ENCODE measurements around the gene KCNAB3.

The KCNAB3 gene

DNA sequence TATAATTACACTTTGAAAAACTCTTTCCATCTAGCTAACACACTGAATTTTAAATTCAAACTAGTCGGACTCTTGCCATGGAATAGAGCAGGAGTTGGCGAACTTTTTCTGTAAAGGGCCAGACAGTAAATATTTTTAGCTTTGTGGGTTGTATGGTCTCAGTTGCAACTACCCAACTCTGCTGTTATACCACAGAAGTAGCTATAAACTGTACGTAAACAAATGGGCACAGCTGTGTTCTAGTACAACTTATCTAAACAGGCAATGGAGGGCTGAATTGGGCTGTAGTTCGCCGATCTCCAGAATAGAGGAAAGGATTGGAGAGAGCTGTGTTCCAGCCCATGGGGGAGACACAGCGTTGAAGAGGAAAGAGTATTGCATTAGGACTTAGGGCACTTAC, 11.1 kb upstream of the KCNAB3 start:
- no peak for DNase-seq (ENCODE audit: low read depth in 2 of 2)

- no peak for DNase-seq (ENCODE audit: low read depth in 2 of 2)
Measured at GRCh38 chr17:7940034-7940433, 10.4 kb upstream of the KCNAB3 start.

GRCh38 chr17:7935859-7936258, 6.2 kb upstream of the KCNAB3 start:
- no peak for DNase-seq (ENCODE audit: low read depth in 2 of 2)

- DNase-seq (ENCODE audit: low read depth in 2 of 2) = no peak
Measured at GRCh38 chr17:7932949-7933348, 3.3 kb upstream of the KCNAB3 start.

GRCh38 chr17:7932483-7932891, 2.8 kb upstream of the KCNAB3 start:
- DNase-seq (ENCODE audit: low read depth in 2 of 2) = no peak

- peak; percentile 98 to 99 for DNase-seq (ENCODE audit: low read depth in 2 of 2)
Measured at GRCh38 chr17:7931709-7932482, 2.2 kb upstream of the KCNAB3 start, which contains the start of the genes CNTROB and TRAPPC1. Gene CNTROB, plus strand, starts transcription at chr17:7932206. Its CDS starts 874 bp downstream, at chr17:7933080. Gene TRAPPC1, minus strand, starts transcription at chr17:7931946. Its CDS starts 117 bp downstream, at chr17:7931829.

- DNase-seq (ENCODE audit: low read depth in 2 of 2) = no peak
Measured at GRCh38 chr17:7930841-7931631, 1.4 kb upstream of the KCNAB3 start.

DNA sequence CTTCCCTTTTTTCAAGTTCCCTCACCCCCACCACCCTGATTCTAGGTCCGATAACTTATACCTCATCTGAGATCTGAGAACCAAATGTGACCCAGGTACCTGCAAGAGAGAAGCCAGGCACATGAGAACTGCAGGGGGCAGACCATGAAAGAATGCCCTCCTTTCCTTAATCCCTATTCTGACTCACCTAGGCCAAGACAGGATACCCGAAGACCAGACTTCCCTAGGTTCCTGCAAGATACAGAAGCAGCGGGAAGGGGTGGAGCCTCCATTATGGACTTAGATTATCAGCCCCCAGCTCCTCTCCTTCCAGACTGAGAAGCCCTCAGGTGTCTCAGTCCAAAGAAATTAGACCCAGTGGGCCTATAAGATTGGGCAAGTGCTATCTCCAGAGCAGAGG, 2.1 kb downstream of the KCNAB3 start:
- DNase-seq (ENCODE audit: low read depth in 2 of 2) = no peak

GRCh38 chr17:7922845-7923628, 6.6 kb downstream of the KCNAB3 start:
- peak; percentile 74 to 77 for DNase-seq (ENCODE audit: low read depth in 2 of 2)

- no peak for DNase-seq (ENCODE audit: low read depth in 2 of 2)
Measured at GRCh38 chr17:7922269-7922844, 7.3 kb downstream of the KCNAB3 start.

DNA sequence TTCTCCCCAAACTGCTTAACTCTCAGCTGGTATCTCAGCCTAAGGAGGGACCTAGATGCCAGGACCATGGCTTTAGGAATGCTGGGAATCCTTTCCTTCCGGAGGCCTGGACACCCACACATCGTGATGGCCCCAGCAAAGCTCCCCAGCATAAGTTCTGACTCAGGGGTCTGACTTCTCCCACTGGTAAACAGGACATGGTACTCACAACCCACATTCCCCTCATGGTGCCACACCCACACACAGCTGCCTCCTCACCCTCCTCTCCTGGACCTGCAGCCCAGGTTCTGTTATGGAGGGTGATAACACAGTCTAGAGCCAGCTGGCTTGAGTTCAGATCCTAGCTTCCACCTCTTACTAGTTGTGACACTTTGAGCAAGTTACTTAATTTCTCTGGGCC, 12.8 kb downstream of the KCNAB3 start:
- no peak for DNase-seq (ENCODE audit: low read depth in 2 of 2)

DNA sequence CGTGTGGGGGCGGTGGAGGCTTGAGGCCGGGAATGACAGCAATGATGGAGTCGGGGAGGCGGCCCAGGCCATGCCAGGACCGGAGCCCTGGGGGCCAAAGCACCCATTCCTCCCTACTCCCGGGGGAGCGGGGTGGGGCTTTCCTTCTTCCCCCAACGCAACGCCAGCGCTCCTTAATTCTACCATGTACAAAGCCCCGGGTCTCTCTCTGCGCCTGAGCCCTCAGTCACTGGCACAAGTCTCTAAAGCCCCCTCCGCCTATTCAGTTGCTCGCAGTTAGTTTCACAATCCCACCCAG, 13.3 kb downstream of the KCNAB3 start:
- no peak for DNase-seq (ENCODE audit: low read depth in 2 of 2)

DNA sequence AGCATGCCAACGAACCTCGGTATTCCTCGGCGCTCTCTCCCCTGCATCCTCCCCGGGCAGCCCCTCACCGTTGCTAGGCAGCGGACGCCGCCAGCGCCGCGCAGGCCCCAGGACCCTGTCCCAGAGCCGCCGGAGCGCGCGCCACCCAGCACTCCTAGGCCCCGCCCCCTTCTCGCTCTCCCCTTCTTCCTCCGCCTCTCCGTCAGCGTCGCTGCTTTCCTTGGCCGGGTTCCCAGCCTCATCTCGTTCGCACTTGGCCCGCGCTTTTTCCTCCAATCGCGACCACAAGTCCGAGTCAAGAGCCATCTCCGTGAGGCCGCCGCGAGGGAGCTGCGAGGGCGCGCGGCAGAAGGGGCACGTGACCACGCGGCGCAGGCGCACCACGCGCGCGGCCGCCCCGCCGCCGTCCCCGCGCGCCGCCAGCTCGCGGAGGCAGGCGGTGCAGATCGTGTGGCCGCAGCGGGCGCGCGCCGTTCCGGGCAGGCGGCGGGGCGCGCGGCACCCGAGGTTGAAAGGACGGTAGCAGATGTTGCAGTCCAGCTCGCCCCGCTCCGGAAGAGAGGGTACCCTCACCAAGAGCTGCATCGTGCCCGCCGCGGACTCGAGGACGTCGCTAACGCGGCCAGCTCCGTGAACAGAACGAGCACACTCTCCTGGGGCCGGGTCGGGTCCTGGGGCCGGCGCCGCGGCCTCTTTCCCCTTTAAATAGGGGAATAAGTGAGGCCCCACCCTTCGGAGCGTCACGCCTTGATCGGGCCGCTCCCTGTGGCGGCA, 13.9 kb downstream of the KCNAB3 start, which contains the start of gene RNF227:
TSS of gene RNF227 (minus strand) at position 679 of the 774 bp plus-strand sequence. CDS start at position 585, 94 bp downstream.
- peak; percentile 84 to 90 for DNase-seq (ENCODE audit: low read depth in 2 of 2)

- DNase-seq (ENCODE audit: low read depth in 2 of 2) = no peak
Measured at GRCh38 chr17:7915179-7915610, 14.5 kb downstream of the KCNAB3 start.

DNA sequence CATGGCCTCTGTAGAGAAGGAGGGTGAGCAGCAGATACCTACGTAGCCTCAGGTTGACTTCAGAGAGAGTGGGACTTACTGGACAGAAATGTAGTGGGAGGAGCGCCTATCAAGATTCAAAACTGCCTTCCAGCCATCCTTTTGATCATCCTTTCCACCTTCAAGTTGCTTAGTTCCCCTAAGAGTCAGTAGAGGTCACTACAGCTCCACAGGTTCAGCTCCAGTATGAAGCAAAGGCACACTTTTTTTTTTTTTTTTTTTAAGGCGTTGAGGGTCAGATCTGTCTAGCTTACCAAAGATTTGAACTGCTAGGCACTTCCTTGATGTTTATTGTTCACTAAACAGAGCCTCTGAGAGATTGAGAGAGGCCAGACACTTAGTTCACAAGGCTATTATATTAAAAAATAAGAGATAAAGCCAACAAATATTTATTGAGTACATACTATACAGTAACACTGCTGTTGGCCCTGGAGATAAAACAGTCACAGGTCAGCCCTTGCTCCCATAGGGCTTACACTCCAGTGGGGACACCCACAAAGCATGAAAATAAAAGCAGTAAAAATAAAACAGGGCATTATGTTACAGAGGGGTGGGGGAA, 16.6 kb downstream of the KCNAB3 start:
- no peak for DNase-seq (ENCODE audit: low read depth in 2 of 2)

DNA sequence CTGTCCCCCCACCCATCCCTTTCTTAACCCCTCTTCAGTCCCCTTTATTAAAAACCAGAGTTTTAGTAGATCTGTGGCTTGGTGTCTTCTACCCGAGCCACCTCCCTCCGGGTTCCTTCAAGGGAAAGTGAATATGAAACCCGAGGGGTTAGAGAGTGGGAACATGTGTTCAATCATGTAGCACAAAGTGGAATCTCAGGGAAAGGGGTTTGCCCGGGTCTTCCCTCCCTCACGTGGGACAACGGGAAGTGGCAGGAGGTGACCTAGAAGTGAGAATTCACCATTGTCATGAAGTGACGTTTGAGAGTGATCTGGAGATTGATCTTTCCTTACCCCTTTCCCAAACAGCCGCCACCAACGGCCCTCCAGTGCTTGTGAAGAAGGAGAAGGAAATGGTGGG, 18.5 kb downstream of the KCNAB3 start:
- DNase-seq (ENCODE audit: low read depth in 2 of 2) = no peak

DNA sequence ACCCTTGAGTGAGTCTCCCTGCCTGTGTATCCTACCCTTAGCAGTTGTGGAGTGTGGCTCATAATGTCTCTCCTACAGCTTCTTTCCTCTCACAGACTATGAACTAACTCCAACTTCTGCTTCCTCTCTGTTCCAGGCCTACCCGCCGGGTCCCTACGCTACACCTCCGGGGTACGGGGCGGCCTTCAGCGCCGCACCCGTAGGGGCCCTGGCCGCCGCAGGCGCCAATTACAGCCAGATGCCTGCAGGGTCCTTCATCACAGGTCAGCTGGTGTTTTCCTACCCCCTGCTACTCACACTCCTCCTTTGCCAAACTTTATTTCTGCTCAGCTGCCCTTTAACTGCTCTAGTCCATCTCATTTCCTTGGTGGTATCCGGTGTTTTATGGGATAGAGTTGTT, 18.9 kb downstream of the KCNAB3 start:
- no peak for DNase-seq (ENCODE audit: low read depth in 2 of 2)

DNA sequence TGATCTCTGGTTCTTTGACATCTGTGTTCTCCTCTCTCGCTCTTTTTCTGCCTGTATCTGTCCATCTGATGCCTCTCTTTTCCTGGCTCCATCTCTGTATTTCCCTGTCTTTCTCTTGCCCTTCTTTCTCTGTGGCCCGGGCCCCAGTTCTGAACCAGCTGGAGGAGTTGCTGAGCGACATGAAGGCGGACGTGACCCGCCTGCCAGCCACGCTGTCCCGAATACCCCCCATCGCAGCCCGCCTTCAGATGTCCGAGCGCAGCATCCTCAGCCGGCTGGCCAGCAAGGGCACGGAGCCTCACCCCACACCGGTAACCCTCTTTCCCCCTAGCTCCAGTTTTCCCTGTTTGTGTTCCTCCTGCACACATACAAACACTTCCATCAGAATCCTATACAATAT, 19.4 kb downstream of the KCNAB3 start:
- no peak for DNase-seq (ENCODE audit: low read depth in 2 of 2)

DNA sequence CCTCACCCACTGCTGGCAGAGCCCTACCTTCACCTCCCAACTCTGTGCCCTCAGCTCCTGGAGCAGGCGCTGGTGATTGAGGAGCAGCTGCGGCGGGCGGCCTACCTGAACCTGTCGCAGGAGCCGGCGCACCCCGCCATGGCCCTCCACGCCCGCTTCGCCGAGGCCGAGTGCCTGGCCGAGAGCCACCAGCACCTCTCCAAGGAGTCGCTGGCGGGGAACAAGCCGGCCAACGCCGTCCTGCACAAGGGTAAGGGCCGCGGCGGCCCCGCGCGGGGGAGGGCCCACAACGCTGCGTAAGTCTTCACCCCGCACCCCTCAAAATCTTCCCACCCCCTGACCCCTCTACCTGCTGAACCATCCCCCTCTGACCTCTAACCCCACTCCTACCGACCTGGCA, 20.6 kb downstream of the KCNAB3 start:
- no peak for DNase-seq (ENCODE audit: low read depth in 2 of 2)

Data from stimulated activated CD4-positive, alpha-beta T cell treated with anti-CD3 and anti-CD28 coated beads, Interleukin-4, amount 100 ng/mL, for 48 hours (primary cell).